LNCaP clone FGC (cell line): Measurements from ENCODE around the gene KIAA1217.
A peak's percentile ranks its signal among the peaks of the same experiment; 100 is the strongest.

Source experiments
- DNase-seq: peaks from one replicate; pipeline ENCODE4 v3.0.0-alpha.2; 2011; ENCODE audit warnings: low read depth
- H3K4me3 ChIP-seq: 2 replicates; pipeline ENCODE4 v1.5.1; 2011; ENCODE audit warnings: mild to moderate bottlenecking, low read depth, low read length, control low read depth
- TF ChIP-seq, protein P1 (sequence below): IDR thresholded peaks from 2 replicates; pipeline ENCODE4 v1.5.1; 2012; ENCODE audit warnings: mild to moderate bottlenecking; ENCODE audit not compliant: control insufficient read depth, insufficient read depth; ENCODE audit errors: extremely low read depth

KIAA1217 gene

GRCh38 chr10:24453973-24454372, 245.0 kb downstream of the KIAA1217 start:
- H3K4me3 ChIP-seq: no peak overlapping the region
- TF ChIP-seq, protein P1, sequence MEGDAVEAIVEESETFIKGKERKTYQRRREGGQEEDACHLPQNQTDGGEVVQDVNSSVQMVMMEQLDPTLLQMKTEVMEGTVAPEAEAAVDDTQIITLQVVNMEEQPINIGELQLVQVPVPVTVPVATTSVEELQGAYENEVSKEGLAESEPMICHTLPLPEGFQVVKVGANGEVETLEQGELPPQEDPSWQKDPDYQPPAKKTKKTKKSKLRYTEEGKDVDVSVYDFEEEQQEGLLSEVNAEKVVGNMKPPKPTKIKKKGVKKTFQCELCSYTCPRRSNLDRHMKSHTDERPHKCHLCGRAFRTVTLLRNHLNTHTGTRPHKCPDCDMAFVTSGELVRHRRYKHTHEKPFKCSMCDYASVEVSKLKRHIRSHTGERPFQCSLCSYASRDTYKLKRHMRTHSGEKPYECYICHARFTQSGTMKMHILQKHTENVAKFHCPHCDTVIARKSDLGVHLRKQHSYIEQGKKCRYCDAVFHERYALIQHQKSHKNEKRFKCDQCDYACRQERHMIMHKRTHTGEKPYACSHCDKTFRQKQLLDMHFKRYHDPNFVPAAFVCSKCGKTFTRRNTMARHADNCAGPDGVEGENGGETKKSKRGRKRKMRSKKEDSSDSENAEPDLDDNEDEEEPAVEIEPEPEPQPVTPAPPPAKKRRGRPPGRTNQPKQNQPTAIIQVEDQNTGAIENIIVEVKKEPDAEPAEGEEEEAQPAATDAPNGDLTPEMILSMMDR: no peak
- DNase-seq: no peak

DNA sequence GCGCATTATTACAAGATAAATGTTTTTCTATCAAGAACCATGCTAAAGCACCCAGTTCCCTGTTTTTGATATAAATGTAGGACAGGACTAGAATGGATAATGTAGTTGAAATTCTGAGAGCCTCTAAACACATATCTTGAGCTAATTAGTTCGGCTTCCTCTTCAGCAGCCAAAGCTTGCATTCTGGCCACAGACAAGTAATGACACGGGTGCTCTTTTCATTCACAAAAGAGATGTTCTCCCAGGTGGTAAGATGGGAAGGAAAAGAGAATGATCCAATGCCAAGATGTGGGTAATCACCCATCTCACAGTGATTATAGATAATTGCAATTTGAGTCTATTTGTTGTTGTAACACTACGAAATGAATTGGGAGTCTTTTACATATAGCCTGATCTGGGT, 246.5 kb downstream of the KIAA1217 start:
- H3K4me3 ChIP-seq: no peak overlapping the region
- no peak for DNase-seq
- TF ChIP-seq, protein P1: no peak

GRCh38 chr10:24456322-24456721, 247.4 kb downstream of the KIAA1217 start:
- no peak for DNase-seq
- TF ChIP-seq, protein P1: no peak
- H3K4me3 ChIP-seq: no peak overlapping the region

DNA sequence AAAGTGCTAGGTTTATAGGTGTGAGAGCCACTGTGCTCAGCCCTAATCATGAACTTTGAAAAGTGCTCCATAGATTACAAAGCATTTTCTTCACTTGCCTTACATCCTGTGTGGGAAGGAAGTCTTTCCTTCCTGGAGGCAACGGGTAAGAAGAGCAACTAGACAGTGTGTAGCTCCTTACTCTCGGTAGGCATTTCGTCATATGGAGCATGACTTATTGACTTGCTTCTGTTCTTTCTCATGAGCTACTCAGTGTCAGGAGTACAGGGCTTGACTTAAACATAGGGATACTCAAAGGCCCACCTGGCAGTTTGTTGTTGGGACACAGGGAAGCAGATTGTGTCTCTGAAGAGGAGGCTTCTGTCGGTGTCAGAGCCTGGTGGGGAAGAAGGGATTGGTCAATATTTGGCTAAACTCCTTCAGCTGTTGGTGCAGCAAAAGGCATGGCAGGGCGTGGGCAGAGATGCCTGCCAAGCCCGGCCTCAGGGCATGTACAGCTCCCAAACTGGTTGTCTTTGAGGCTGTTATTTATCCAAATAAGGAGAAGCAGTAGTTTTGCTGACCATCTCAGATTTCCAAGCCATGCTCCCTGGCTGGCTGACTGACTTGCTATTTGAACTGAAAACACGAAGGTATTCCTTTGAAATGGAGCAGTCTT, 248.9 kb downstream of the KIAA1217 start:
- no peak overlapping the region for H3K4me3 ChIP-seq
- DNase-seq: peak; percentile 89

DNA sequence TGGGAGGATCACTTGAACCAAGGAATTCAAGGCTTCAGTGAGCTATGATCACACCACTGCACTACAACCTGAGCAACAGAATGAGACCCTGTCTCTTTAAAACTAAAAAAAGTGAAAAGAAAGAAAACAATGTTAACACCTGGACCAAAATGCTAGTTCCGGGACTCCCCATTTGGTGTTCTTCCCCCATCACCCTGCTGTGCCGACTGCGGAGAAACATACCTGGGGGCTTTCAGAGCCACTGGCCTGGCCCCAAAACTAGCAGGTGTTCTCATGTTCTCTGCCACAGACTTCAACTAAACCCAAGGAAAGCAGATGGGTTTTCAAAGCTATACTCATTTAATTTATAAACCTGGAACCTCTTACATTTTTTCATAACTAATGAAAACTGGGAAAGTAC, 250.9 kb downstream of the KIAA1217 start:
- DNase-seq: no peak
- TF ChIP-seq, protein P1: no peak
- H3K4me3 ChIP-seq: no peak overlapping the region

More for the DNA sequence above, 248.9 kb downstream of the KIAA1217 start:
- TF ChIP-seq, protein P1: no peak

DNA sequence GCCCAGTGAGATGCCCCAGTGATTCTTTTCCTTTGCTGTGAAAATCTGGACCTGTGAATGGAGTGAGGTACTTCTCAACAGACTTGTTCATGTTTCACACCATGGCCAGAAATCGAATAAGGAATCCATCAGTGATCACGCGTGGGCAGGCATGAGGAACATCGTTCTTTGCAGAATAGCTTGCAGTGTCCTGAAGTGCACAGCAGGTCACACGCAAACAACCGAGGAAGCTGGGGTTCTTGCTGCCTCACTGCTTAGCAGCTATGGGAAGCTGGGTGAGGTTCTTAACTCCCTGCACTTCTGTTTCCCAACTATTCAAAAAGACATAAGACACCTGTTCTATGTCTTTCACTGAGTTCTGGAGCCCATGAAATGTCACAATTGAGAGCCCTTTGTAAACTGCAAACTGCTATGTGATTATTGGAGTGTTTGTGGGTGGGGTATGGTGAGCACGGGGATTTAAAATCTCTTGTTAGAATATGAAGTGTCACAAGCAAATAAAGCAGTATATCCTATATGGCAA, 253.4 kb downstream of the KIAA1217 start:
- TF ChIP-seq, protein P1: no peak
- H3K4me3 ChIP-seq: no peak overlapping the region
- DNase-seq: no peak
